HFFc6 (cell line): Measurements from ENCODE around the gene FERMT3. TPM values are rescaled to one million over a fixed set of nuclear protein-coding genes. Genes with fewer than 3 reads are reported as not detected.

ENCODE experiments used
- DNase-seq: peaks from one replicate; pipeline ENCODE4 v3.0.0-alpha.2; 2018
- H3K27ac Mint-ChIP-seq: 2 replicates; pipeline ENCODE4 v1.8.0; 2020; ENCODE audit warnings: mild to moderate bottlenecking, mixed read lengths
- H3K27me3 Mint-ChIP-seq: 2 replicates; pipeline ENCODE4 v1.8.0; 2021; ENCODE audit warnings: mild to moderate bottlenecking, moderate library complexity, mixed read lengths; ENCODE audit not compliant: insufficient read depth
- H3K36me3 Mint-ChIP-seq: 2 replicates; pipeline ENCODE4 v1.8.0; 2021; ENCODE audit warnings: low read depth, mixed read lengths
- H3K4me1 Mint-ChIP-seq: 2 replicates; pipeline ENCODE4 v1.8.0; 2020; ENCODE audit warnings: low read depth, mixed read lengths
- H3K4me3 Mint-ChIP-seq: 2 replicates; pipeline ENCODE4 v1.8.0; 2020; ENCODE audit warnings: mild to moderate bottlenecking, moderate library complexity, mixed read lengths
- H3K9me3 Mint-ChIP-seq: 2 replicates; pipeline ENCODE4 v1.8.0; 2020; ENCODE audit warnings: mild to moderate bottlenecking, mixed read lengths
- CTCF ChIP-seq: fragments of 200-600 bp; sonication (generic); IDR thresholded peaks from 2 replicates; pipeline ENCODE4 v1.5.0; 2021; ENCODE audit warnings: antibody characterized with exemption, mild to moderate bottlenecking
- total RNA-seq, 6 experiments: library from RNA; stranded (reverse); fragmentation: NEBNext Ultra II Directional; extraction: Animal tissue kit (Norgen Biotek cat#: 25700); gene quantifications; 2 replicates in 1 of 6; 3 replicates in 5 of 6; pipeline ENCODE4 v1.2.3, GENCODE V29; 2021

The FERMT3 gene
- total RNA-seq, 6 experiments from 2014 or later, result 1.2 to 2.8 (median 1.7) TPM

DNA sequence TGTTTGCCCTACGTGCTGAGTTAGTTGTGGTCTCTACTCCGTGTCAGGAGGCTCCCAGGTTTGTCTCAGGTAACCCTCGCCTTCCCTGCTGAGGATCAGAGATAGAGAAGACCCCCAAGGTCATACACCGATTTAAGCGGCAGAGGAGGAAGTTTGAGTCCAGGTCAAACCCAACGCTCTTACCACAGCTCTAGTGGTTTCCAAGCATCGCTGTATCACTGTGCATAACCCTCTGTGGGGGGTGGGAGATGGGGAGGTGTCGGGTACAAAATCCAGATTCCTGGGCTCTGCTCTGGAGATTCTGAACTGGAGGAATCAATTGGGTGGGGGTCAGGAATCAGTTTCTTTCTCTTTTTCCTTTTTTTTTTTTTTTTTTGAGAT is 24.5 kb downstream of the FERMT3 start:
- peak overlapping the region; percentile 86 for H3K4me3 Mint-ChIP-seq
- H3K9me3 Mint-ChIP-seq, result no peaks in the 10 kb centered on the region
- H3K27me3 Mint-ChIP-seq, result no peaks in the 10 kb centered on the region; the same call in 1 of the 2 replicates
- no peaks in the 10 kb centered on the region for H3K36me3 Mint-ChIP-seq
- peaks cover 33% of the 10 kb centered on the region for H3K4me1 Mint-ChIP-seq
- TF ChIP-seq CTCF, result no peak
- peak overlapping the region; percentile 69 for H3K27ac Mint-ChIP-seq
- no peak for DNase-seq

DNA sequence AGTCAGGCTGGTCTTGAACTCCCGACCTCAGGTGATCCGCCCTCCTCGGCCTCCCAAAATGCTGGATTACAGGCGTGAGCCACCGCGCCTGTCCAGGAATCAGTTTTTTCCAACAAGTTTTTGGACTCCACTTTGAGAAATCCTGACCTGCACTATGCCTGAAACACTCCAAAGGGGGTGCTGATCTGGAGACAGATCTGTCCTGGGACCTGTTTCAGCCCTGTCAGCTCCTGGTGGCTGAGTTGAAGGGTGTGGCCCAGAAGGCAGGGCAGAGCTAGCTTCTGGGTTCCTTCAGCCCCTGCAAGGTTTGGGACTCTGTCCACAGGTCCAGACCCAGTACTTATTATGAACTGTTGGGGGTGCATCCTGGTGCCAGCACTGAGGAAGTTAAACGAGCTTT is 25.0 kb downstream of the FERMT3 start:
- H3K4me1 Mint-ChIP-seq, result peaks cover 33% of the 10 kb centered on the region
- TF ChIP-seq CTCF, result no peak

DNA sequence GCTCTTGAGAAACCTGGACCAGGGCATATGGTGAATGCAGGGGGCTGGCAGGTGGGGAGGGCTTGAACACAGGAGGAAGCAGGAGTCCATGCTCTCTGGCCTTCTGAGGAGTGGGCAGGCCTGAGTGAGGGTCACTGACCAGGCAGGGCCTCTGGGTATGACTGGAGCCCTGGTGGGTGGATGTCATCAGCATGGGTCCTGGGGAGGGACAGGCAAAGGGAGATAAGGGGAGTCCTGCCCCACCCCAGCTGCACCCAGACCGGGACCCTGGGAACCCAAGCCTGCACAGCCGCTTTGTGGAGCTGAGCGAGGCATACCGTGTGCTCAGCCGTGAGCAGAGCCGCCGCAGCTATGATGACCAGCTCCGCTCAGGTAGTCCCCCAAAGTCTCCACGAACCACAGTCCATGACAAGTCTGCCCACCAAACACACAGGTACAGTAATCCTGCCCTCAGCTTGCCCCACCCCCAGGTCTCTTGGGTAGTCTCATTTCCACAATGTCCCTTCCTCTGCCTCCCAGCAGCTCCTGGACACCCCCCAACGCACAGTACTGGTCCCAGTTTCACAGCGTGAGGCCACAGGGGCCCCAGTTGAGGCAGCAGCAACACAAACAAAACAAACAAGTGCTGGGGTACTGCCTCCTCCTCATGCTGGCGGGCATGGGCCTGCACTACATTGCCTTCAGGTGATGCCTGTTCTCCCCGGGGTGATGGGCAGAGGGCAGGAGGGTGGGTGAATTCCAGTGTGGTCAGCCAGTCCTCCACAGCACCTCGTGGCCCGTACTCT is 25.9 kb downstream of the FERMT3 start:
- no peaks in the 10 kb centered on the region for H3K36me3 Mint-ChIP-seq
- H3K27ac Mint-ChIP-seq, result no peak overlapping the region
- no peak for TF ChIP-seq CTCF
- no peaks in the 10 kb centered on the region for H3K9me3 Mint-ChIP-seq
- H3K27me3 Mint-ChIP-seq, result no peaks in the 10 kb centered on the region; the same call in 1 of the 2 replicates
- no peak overlapping the region; the same call in 1 of the 2 replicates for H3K4me3 Mint-ChIP-seq
- peaks cover 26% of the 10 kb centered on the region for H3K4me1 Mint-ChIP-seq
- DNase-seq, result no peak

More for the DNA sequence above, 25.0 kb downstream of the FERMT3 start:
- Mint-ChIP-seq H3K27me3 (no peaks in the 10 kb centered on the region; the same call in 1 of the 2 replicates), H3K27ac (no peak overlapping the region), H3K9me3 (no peaks in the 10 kb centered on the region), H3K4me3 (peak overlapping the region; percentile 86), H3K36me3 (no peaks in the 10 kb centered on the region)
- no peak for DNase-seq

GRCh38 chr11:64232967-64233315 is 26.4 kb downstream of the FERMT3 start:
- Mint-ChIP-seq H3K4me3 (no peak overlapping the region), H3K9me3 (no peaks in the 10 kb centered on the region), H3K27me3 (no peaks in the 10 kb centered on the region), H3K36me3 (no peaks in the 10 kb centered on the region), H3K27ac (no peak overlapping the region), H3K4me1 (peaks cover 22% of the 10 kb centered on the region)
- DNase-seq, result no peak
- no peak for TF ChIP-seq CTCF

GRCh38 chr11:64233913-64234586 is 27.5 kb downstream of the FERMT3 start, which contains the start of gene VEGFB:
Gene VEGFB, plus strand, starts transcription at chr11:64234584. Its CDS starts 250 bp downstream, at chr11:64234834.
- TF ChIP-seq CTCF, result no peak
- no peaks in the 10 kb centered on the region for H3K27me3 Mint-ChIP-seq
- H3K36me3 Mint-ChIP-seq, result no peaks in the 10 kb centered on the region
- peaks cover 22% of the 10 kb centered on the region for H3K4me1 Mint-ChIP-seq
- peak within 1 kb of the TSS; percentile 84 for H3K4me3 Mint-ChIP-seq
- no peak for DNase-seq
- peak within 1 kb of the TSS; percentile 26; the same call in 1 of the 2 replicates for H3K27ac Mint-ChIP-seq
- no peaks in the 10 kb centered on the region for H3K9me3 Mint-ChIP-seq
